ENCODE data around the gene RNF34. TPM values are rescaled to one million over a fixed set of nuclear protein-coding genes. Genes with fewer than 3 reads are reported as not detected.

Gene RNF34
- total RNA-seq, 1 donor from 2014 or later: 48.2 TPM

DNA sequence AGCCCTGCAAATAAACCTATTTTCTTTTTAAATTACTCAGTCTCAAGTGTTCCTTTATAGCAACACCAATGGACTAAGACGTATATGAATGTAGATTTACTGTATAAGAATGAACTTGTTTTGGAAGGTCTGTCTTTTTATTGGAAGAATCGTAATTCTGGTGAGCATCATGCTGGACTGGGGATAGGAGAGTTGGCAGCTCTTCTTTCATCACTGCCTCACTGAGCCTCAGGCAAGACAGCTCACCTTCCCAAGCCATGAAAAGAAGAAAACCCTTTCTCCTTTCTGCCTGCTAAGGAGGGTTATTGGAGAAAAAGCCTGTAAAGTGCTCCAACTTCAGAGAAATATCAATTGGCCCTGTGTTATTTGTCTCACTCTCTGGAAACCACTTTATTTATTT lies 9.1 kb upstream of the RNF34 start:
- DNase-seq (ENCODE audit: low spot score): no peak

DNA sequence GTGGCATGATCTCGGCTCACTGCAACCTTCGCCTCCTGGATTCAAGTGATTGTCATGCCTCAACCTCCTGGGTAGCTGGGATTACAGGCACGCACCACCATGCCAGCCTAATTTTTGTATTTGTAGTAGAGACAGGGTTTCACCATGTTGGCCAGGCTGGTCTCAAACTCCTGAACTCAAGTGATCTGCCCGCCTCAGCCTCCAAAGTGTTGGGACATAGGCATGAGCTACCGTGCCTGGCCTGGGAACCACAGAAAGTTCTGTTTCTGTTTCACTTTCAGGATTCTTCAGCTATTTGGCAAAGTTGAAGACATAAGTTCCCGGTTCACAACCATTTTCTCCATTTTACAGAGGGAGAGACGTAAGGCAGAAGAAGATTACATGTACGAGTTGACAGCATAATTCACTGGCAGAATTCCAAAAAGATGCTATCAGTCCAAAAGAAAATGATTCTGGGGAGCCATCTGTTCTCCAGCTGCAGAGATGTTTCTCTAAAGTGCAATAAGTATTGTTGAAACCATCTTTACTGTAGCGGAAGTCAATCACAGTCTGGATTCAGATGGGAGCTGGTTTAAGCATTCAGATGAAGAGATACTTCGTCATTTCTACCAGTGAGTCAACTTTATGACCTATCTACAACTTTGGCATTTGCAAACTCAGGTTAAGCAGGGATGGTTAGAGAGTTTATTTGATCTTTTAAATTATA lies 8.1 kb upstream of the RNF34 start:
- DNase-seq (ENCODE audit: low spot score): peak; percentile 21

DNA sequence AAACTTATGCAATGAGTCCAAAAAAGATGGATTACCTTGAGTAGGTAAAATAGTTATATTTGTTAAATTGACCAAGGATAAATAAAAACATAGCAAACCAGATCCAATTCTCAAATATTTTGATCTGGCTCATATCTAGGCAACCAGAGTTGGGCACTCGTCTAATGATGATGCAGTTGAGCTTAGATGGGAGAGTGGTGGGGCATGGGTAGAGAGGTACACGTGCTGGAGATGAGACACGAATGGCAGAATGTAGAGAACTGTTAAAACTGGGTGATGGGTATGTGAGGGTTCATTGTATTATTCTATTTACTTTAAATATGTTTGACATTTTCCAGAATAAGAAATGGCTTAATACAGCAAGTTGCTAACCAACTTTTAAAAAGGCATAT lies 7.6 kb upstream of the RNF34 start:
- no peak for DNase-seq (ENCODE audit: low spot score)

DNA sequence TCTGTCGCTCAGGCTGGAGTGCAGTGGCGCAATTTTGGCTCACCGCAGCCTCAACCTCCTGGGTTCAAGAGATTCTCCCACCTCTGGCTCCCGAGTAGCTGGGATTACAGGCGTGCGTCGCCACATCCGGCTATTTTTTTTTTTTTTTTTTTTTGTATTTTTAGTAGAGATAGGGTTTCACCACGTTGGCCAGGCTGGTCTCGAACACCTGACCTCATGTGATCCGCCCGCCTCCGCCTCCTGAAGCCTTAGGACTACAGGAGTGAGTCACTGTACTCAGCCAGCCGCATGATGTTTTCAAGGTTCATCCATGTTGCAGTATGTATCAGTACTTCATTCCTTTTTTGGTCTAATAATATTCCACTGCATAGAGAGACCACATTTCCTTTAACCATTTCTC lies 2.4 kb upstream of the RNF34 start:
- no peak for DNase-seq (ENCODE audit: low spot score)

DNA sequence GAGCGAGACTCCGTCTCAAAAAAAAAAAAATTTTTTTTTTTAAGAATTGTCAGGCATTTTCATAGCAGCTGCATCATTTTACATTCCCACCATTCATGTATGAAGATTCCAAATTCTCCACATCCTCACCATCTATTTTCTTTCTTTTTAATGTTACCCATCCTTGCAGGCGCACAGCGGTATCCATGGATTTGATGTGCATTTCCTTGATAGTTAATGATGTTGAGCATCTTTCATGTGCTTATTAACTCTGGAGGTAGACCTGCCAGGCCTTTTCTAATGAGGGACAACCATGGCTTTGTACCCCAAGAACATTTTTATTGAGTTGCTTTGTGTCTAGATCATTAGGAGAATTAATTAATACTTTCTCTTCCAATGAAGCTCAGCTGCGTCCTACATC lies 1.6 kb upstream of the RNF34 start:
- DNase-seq (ENCODE audit: low spot score): no peak

GRCh38 chr12:121400332-121401139 lies 618 bp downstream of the RNF34 start:
- peak; percentile 18 for DNase-seq (ENCODE audit: low spot score)

DNA sequence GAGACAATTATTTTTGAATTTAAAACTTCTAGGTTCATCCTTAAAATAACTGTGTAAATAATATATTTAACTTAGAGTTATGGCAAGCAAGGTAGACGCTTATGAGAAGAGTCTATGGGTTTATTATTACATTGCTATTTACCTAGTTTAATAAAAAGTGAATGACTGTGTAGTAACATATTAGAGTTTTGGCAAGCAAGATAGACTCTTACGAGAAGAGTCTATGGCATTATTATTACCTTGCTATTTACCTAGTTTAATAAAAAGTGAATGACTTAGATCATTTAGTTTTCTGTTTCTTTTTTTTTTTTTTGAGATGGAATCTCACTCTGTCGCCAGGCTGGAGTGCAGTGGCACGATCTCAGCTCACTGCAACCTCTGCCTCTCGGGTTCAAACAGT lies 3.8 kb downstream of the RNF34 start:
- no peak for DNase-seq (ENCODE audit: low spot score)

GRCh38 chr12:121404734-121405133 lies 4.8 kb downstream of the RNF34 start:
- no peak for DNase-seq (ENCODE audit: low spot score)

GRCh38 chr12:121405211-121405610 lies 5.3 kb downstream of the RNF34 start:
- no peak for DNase-seq (ENCODE audit: low spot score)

GRCh38 chr12:121413917-121414316 lies 14.0 kb downstream of the RNF34 start:
- no peak for DNase-seq (ENCODE audit: low spot score)

DNA sequence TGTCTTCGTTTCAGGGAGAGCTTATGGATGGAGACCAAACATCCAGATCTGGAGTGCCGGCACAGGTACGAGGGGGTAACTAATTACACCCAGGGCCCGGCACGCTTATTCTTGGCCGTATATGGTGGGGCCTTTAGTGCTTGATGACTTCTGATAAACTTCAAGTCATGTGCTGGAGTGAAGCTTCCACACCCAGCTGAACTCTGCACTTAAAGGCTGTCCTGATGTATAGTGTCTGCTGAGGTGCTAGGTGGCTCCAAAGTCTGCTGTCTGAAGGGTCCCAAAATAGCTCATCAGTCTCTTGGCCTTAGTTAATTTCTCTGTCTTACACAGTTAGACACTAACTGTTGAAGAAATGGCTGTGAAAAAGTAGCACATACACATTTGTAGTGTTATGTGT lies 17.9 kb downstream of the RNF34 start:
- no peak for DNase-seq (ENCODE audit: low spot score)

GRCh38 chr12:121420109-121420508 lies 20.2 kb downstream of the RNF34 start:
- DNase-seq (ENCODE audit: low spot score): no peak

GRCh38 chr12:121423253-121423652 lies 23.3 kb downstream of the RNF34 start:
- DNase-seq (ENCODE audit: low spot score): no peak

- DNase-seq (ENCODE audit: low spot score): no peak
Observed at GRCh38 chr12:121423682-121424623, 24.0 kb downstream of the RNF34 start.

DNA sequence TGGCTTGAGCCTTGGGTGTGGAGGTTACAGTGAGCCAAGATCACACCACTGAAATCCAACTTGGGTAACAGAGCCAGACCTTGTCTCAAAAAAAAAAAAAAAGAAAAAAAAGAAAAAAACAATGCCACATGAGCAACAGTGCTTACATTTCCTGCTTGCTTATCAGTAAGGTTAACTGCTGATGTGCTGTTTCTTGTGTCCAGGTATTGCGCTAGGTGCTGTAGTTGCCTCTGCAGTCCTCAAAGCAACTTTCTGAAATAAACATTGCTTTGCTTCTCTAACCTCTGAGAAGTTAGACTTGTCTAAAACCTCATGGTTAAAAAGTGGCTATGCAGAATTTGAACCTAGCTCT lies 24.7 kb downstream of the RNF34 start:
- DNase-seq (ENCODE audit: low spot score): no peak

DNA sequence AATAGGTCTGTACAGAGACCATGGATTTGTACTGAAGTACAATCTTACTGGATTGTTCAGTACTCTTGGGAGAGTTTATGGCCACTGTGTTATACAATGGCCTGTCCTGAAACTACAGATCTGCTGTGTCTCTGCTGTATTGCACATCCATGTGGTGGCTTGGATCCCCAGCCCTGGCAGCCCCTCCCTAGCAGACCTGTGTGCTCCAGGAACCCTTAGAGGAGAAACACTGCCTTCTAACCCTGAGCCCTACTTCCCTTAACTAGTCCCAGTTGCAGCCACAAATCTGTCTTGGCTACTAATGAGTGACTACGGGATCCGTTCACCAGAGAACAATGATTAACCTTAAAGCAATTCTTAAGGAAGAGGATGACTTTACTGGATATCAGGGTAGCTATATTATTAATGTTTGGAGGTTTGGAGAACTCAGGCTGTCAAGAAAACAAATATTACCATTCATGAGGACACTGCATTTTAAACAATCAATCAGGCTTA lies 27.7 kb downstream of the RNF34 start:
- no peak for DNase-seq (ENCODE audit: low spot score)

GRCh38 chr12:121428883-121429282 lies 29.0 kb downstream of the RNF34 start:
- DNase-seq (ENCODE audit: low spot score): no peak

DNA sequence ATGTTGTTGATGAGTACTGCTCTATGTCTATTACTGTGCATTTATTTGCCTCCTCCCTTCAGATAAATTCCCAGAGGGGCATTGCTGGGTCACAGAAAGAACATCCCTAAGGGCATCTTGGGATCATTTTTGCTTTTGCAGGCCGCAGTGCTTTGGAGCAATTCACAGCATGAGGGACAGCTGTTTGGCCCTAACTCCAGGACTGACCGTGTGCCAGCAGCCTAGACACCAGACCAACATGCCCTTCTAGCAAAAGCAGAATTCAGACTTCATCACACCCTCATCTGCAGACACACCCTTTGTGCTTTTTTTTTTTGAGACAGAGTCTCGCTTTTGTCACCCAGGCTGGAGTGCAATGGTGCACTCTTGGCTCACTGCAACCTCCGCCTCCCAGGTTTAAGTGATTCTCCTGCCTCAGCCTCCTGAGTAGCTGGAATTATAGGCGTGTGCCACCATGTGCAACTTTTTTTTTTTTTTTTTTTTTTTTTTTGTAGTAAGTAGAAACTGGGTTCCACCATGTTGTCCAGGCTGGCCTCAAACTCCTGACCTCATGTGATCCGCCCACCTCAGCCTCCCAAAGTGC lies 31.0 kb downstream of the RNF34 start:
- DNase-seq (ENCODE audit: low spot score): no peak

GRCh38 chr12:121432740-121433480 lies 33.0 kb downstream of the RNF34 start:
- no peak for DNase-seq (ENCODE audit: low spot score)

GRCh38 chr12:121436706-121437105 lies 36.8 kb downstream of the RNF34 start:
- DNase-seq (ENCODE audit: low spot score): no peak

DNA sequence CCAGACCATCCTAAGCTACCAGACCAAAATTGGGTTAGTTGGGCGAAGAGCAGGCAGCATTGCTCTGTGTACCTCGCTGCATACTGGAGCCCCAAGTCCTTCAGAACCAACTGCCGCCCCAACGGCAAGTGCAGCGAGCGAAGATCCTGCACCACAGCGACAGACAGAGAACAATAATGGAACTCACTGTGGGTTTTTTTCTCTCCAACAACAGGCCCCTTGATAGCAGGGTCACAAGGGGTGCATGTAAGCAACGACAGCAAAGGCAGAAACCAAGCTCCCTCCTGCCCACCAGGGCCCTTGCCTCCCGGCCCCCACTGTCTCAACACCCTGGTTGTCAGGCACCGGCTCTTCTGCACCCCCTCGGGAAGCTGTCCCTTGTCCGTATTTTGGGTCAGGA lies 39.0 kb downstream of the RNF34 start:
- DNase-seq (ENCODE audit: low spot score): no peak
